ENCODE data around the gene EIF4G1.

DNA sequence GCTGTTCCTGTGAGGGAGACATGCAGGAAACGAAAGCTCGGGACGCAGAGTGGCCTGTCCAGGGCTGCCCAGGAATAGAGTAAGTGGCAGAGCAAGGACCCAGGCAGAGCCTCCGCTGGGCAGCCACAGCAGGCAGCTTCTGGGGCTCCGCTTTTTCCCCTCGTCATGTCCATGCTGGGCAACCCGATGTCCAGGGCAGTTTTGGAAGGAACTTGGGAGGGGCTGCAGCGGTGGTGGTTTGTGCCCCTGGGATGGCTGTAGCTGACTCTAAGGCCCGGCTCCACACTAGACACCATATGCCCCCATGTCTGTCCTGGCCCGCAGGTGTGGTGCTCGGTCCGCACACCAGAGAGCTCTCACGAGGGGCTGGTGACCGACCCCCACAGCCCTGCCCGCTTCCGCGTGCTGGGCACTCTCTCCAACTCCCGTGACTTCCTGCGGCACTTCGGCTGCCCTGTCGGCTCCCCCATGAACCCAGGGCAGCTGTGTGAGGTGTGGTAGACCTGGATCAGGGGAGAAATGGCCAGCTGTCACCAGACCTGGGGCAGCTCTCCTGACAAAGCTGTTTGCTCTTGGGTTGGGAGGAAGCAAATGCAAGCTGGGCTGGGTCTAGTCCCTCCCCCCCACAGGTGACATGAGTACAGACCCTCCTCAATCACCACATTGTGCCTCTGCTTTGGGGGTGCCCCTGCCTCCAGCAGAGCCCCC lies 22.5 kb upstream of the EIF4G1 start:
- TF ChIP-seq POLR2A (IDR thresholded peaks at IDR 0.05), result no peak
- TF ChIP-seq, protein P1, sequence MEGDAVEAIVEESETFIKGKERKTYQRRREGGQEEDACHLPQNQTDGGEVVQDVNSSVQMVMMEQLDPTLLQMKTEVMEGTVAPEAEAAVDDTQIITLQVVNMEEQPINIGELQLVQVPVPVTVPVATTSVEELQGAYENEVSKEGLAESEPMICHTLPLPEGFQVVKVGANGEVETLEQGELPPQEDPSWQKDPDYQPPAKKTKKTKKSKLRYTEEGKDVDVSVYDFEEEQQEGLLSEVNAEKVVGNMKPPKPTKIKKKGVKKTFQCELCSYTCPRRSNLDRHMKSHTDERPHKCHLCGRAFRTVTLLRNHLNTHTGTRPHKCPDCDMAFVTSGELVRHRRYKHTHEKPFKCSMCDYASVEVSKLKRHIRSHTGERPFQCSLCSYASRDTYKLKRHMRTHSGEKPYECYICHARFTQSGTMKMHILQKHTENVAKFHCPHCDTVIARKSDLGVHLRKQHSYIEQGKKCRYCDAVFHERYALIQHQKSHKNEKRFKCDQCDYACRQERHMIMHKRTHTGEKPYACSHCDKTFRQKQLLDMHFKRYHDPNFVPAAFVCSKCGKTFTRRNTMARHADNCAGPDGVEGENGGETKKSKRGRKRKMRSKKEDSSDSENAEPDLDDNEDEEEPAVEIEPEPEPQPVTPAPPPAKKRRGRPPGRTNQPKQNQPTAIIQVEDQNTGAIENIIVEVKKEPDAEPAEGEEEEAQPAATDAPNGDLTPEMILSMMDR (IDR thresholded peaks at IDR 0.05), result no peak
